Kidney capillary endothelial cell (primary cell): Measurements from ENCODE around the gene SDR9C7.
"Not testable (repeated sequence)": the region's sequence is repeated elsewhere in the genome, so short reads cannot be mapped to it uniquely, and the experiment has no call there.

Experiments used
- DNase-seq: peaks from one replicate; pipeline ENCODE4 v3.0.0-alpha.2; 2018; ENCODE audit warnings: low spot score

Gene SDR9C7

DNA sequence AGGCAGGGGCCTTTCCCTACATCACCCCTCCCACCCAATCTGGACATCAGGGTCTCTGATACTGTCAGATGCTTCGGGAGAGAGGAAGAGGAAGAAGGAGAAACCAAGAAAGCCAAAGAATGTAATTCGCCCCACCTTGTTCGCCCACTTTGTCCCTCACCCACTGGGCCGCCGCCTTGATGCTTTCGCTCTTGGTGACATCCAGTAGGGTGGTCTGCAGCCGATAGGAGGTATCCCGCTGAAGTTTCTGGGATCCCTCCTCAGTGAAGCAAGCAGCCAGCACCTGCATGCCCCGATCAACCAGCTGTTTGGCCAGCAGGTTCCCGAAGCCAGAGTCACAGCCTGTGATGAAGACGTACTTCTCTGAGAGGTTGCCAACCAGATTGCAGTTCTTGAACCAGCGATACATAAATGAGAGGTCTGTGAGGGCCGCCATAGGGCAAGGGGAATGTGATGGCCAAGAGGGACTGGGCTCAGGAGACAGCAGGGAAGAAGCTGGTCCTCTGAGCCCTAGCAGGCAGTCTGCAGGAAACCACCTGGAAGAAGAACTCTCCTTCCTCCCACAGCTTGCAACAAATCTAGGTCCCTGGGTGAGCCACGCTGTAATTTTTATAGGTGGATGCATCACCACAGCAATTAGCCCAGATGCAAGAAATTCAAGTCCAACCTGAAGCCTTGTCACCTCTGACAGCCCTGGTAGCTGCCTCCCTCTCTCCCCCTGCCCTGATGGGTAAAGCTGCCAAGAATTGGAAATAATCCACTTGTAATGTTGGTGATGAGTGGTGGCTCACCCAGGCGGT is at the start of gene SDR9C7:
Gene SDR9C7, minus strand, starts transcription at position 583 of the 800 bp plus-strand sequence. Its CDS starts 147 bp downstream, at position 436.
- DNase-seq: no peak

DNA sequence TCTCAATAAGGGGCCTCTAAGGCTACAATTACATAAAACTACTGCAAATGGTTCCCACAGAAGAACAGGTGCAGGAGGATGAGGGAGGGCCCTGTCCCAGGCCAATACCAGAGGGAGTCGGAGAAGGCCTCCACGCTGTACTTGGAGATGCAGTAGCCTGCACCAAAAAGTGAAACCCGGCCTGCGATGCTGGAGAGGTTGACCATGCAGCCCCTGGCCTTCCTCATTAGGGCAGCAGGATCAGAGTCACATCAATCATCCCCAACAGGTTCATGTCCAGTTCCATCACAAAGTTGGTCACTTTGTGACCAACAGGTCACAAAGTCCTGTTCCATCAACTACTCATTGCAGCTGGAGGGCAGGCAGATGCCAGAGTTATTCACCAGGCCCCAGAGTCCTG is 49.2 kb upstream of the SDR9C7 start:
- no peak for DNase-seq

DNA sequence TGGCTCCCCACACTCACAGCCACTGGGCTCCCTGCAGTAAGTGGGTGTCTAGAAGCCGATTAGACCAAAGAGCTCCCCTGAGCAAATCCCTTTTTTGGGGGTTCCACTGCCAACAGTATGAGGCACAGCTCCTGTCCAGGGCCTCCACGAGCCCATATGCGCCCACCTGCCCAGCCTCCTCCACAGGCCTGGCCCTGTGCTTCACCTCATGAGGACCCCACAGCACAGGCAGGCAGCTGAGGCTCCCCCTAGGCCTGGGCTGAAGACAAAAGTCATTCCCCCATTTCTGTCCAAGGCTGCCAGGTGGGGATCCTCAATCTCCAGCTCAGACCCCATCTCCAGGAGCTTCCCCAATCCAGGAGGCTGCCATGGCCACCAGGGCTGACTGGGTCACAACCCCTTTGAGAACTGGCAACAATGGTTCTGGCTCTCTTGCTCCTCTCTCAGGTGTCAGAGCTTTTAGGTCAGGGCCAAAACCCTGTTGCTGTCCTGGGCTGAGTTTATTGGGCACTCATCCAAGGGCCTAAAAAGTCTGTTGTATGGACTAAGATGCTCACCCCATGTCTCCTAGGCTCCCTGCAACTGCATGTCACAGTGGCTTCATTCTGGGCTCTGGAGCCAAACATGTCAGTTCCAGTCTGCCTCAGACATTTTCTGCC is 48.5 kb upstream of the SDR9C7 start:
- DNase-seq: not testable (repeated sequence)

DNA sequence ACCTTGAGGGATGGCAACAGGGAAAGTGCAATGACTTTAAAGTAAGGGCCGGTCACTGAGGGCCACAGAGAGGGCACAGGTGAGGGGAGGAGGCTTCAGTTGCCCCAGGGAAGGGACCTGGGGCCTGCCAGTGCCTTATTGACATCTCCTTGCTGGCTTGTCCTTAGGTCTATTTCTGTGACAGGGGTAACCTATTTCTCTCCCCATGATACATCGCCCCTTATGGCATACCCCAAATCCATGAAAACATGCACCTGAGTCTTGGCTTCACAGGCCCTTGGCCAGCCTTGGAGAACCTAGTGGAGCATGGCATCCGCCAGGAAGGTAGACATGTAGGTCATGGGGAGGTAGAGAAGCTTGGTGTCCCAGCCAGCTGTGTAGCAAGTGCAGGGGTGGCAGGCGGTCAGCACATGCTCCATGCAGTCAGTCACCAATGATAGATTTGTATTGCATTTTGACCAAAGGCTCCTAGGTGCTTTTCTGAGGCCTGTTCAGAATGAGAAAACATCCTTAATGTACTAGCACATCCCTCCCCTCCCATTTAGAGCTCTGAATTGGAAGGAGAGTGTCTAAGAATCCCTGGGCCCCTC is 46.8 kb upstream of the SDR9C7 start:
- no peak for DNase-seq

DNA sequence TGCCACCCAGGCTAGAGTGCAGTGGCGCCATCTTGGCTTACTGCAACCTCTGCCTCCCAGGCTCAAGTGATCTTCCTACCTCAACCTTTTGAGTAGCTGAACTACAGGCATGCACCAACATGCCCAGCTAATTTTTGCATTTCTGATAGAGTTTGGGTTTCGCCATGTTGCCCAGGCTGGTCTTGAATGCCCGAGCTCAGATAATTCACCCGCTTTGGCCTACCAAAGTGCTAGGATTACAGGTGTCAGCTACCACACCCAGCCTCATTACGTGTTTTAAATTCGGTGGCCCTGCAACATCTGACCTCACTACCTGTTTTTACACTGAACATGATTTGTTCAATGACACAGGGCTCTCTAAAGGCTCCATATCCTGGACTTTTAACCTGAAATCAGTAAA is 46.1 kb upstream of the SDR9C7 start:
- no peak for DNase-seq

DNA sequence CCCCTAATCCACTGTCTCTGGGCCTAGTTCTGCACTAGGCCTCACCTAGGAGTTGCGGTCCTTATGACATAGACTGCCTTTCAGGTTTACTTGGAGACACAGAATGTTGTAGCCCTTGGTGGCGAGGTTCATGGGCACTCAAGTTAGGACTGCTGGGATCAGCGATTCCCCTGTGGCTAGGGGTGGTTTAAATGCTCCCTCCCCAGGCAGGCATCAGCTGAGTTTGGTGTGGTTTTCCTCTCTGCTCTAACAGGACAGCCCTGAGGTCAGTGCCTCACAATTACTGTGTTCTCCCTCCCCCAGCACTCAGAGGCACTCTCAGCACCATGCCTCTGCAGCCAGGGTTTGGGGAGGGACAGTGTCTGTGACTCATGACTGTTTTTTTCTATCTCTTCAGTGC is 45.4 kb upstream of the SDR9C7 start:
- no peak for DNase-seq

DNA sequence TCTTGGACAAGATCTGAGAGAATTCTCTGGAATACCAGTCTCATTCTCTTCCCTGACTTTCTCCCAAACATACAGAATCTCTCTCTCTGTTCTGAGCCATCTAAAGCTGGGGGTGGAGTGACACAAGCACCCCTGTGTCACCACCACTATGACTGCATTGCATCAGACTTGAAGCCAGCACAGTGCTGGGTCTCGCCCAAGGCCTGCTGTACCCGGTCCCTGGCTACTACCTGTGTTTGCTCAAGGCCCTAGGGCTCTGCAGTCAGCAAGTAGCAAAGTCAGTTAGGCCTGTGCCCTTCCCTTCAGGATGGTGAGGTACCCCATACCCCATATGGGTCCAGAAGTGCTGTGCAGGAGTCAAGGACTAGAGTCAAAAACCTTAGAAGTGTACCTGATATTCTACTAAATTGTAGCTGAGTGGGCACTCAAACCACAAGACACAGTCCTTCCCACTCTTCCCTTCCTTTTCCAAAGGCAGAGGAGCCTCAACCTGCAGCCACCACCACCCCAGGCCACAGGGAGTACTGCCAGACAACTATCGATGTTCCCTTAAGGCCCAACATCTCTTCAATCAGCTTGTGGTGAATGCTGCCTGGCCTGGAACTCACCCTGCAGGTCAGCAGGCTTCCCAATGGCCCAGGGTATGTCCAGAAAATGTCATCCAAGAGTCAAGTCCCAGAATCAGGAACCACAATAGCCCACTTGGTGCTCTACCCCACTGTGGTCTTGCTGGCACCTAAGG is 44.4 kb upstream of the SDR9C7 start:
- no peak for DNase-seq

DNA sequence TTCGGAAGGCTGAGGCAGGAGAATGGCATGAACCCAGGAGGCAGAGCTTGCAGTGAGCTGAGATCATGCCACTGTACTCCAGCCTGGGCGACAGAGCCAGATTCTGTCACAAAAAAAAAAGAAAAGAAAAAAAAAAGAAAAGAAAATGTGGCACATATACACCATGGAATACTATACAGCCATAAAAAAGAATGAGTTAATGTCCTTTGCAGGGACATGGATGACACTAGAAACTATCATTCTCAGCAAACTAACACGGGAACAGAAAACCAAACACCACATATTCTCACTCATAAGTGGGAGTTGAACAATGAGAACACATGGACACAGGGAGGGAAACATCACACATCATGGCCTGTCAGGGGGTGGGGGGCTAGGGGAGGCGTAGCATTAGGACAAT is 43.2 kb upstream of the SDR9C7 start:
- not testable (repeated sequence) for DNase-seq

DNA sequence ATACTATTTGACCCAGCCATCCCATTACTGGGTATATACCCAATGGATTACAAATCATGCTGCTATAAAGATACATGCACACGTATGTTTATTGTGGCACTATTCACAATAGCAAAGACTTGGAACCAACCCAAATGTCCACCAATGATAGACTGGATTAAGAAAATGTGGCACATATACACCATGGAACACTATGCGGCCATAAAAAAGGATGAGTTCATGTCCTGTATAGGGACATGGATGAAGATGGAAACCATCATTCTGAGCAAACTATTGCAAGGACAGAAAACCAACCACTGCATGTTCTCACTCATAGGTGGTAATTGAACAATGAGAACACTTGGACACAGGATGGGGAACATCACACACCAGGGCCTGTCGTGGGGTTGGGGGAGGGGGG is 40.0 kb upstream of the SDR9C7 start:
- not testable (repeated sequence) for DNase-seq

DNA sequence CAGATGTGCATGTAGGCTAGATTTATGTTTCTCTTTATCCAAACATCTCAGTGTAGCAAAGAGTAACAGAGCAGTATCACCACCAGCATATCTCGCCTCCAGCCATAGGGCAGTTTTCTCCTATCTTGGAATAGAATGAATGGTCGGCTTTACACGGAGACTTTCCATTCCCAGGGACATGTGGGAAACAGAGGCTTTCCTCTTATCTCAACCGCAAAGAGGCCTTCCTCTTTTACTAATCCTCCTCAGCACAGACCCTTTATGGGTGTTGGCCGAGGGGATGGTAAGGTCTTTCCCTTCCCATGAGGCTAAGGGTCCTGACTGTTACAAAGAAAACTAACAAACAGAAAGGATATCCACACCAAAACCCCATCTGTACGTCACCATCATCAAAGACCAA is 34.7 kb upstream of the SDR9C7 start:
- DNase-seq: not testable (repeated sequence)

DNA sequence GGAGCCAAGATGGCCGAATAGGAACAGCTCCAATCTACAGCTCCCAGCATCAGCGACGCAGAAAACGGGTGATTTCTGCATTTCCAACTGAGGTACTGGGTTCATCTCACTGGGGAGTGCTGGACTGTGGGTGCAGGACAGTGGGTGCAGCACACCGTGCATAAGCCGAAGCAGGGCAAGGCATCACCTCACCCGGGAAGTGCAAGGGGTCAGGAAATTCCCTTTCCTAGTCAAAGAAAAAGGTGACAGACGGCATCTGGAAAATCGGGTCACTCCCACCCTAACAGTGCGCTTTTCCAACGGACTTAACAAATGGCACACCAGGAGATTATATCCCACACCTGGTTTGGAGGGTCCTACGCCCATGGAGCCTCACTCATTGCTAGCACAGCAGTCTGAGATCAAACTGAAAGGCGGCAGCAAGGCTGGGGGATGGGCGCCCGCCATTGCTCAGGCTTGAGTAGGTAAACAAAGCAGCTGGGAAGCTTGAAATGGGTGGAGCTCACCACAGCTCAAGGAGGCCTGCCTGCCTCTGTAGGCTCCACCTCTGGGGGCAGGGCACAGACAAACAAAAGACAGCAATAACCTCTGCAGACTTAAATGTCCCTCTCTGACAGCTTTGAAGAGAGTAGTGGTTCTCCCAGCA is 31.9 kb upstream of the SDR9C7 start:
- not testable (repeated sequence) for DNase-seq

DNA sequence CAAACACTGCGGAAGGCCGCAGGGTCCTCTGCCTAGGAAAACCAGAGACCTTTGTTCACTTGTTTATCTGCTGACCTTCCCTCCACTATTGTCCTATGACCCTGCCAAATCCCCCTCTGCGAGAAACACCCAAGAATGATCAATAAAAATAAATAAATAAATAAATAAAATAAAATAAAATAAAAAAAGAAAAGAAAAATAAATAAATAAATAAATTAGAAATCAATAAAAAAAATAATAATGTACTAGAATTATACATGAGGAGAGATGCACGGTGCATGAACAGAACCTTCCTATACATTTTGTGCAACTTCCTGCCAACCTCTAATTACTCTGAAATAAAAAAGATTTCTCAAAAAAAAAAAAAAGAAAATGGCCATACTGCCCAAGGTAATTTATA is 30.9 kb upstream of the SDR9C7 start:
- DNase-seq: not testable (repeated sequence)

DNA sequence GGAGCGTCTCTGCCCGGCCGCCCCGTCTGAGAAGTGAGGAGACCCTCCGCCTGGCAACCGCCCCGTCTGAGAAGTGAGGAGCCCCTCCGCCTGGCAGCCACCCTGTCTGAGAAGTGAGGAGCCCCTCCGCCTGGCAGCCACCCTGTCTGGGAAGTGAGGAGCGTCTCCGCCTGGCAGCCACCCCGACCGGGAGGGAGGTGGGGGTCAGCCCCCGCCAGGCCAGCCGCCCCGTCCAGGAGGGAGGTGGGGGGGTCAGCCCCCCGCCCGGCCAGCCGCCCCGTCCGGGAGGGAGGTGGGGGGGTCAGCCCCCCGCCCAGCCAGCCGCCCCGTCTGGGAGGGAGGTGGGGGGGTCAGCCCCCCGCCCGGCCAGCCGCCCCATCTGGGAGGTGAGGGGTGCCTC is 29.3 kb upstream of the SDR9C7 start:
- not testable (repeated sequence) for DNase-seq

DNA sequence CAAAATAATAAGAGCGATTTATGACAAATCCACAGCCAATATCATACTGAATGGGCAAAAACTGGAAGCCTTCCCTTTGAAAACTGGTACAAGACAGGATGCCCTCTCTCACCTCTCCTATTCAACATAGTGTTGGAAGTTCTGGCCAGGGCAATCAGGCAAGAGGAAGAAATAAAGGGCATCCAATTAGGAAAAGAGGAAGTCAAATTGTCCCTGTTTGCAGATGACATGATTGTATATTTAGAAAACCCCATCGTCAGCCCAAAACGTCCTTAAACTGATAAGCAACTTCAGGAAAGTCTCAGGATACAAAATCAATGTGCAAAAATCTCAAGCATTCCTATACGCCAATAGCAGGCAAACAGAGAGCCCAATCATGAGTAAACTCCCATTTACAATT is 28.0 kb upstream of the SDR9C7 start:
- not testable (repeated sequence) for DNase-seq

DNA sequence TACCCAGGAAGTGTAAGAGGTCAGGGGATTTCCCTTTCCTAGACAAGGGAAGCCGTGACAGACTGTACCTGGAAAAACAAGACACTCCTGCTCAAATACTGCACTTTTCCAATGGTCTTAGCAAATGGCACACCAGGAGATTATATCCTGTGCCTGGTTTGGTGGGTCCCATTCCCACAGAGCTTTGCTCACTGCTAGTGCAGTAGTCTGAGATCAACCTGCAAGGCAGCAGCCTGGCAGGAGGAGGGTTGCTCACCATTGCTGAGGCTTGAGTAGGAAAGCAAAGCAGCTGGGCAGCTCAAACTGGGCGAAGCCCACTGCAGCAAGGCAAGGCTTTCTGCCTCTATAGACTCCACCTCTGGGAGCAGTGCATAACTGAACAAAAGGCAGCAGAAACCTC is 24.2 kb upstream of the SDR9C7 start:
- no peak for DNase-seq

DNA sequence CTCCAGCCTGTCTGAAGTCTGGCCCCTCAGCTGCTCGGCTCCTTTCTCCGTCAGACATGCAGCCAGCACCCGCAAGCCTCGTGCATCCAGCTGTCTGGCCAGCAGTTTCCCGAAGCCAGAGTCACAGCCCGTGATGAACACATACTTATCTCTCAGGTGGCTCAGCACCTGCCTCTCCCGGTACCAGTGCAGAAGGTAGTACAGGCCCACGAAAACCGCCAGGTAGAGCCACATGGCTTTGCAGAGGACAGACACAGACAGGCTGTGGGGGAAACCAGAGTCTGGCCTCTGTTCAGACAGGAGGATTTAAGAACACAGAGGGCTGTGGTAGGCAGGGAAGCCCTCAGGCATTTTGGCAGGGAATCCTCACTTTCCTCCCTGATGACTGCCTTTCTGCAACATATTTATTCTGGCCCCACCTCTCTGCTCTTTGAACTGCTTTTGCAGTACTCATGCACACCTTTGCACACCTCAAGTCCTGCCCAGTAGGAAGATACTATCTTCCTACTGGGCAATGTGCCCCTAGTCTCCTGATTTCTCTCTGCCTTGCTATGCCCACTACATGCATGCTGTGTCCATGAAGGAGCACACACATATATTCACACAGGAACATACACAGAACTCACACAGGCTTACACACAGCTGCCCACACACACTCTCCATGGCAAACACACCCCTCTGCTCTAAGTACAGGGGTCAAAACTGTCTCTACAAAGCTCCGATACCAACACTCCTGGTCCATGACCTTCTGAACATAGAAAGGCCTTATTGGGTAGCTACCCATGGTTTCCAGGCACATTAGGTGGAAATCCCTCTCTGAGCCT is 23.2 kb upstream of the SDR9C7 start, which contains the start of gene RDH16:
Gene RDH16, minus strand, starts transcription at position 380 of the 824 bp plus-strand sequence. Its CDS starts 146 bp downstream, at position 234.
- DNase-seq: no peak

DNA sequence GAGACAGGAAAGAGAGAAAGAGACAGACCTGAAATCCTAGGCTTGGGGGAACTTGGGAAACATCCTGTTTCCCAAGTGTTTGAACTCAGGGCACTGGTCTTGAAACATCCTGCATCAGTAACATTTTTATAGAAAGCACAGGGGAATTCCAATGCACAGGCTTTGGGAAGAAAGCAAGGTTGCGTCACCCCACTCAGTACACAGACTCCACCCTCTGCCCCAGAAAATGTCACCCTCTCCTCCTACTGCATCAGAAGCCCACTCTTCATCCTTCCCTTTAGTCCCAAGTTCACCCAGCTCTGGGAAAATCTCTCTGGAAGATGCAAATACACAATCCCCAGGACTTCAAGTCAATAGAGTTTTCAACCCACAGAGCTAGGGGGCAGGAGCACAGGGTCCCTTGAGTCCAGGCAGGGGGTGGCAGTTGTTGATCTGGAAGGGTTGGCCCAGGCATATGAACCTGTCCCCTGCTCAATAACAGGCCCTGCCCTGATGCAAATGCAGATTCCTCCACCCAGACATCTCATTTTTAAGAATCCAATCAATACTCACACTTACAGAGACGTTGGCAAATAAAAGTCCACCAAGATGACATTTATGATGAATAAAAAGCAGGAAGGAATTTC is 21.5 kb upstream of the SDR9C7 start:
- no peak for DNase-seq

DNA sequence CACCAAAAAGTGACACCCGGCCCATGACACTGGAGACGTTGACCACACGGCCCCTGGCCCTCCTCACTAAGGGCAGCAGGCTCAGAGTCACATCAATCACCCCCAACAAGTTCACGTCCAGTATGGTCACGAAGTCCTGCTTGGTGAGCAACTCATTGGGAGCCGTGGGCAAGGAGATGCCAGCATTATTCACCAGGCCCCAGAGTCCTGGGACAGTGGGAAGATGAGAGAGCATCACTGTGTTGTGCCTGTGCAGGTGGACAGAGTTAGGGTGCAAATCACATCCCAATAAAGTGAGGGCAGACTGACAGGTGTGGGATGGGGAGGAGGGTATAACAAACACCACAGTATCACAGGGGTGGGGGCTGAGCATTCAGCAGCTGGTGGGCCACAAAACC is 20.7 kb upstream of the SDR9C7 start:
- DNase-seq: no peak

DNA sequence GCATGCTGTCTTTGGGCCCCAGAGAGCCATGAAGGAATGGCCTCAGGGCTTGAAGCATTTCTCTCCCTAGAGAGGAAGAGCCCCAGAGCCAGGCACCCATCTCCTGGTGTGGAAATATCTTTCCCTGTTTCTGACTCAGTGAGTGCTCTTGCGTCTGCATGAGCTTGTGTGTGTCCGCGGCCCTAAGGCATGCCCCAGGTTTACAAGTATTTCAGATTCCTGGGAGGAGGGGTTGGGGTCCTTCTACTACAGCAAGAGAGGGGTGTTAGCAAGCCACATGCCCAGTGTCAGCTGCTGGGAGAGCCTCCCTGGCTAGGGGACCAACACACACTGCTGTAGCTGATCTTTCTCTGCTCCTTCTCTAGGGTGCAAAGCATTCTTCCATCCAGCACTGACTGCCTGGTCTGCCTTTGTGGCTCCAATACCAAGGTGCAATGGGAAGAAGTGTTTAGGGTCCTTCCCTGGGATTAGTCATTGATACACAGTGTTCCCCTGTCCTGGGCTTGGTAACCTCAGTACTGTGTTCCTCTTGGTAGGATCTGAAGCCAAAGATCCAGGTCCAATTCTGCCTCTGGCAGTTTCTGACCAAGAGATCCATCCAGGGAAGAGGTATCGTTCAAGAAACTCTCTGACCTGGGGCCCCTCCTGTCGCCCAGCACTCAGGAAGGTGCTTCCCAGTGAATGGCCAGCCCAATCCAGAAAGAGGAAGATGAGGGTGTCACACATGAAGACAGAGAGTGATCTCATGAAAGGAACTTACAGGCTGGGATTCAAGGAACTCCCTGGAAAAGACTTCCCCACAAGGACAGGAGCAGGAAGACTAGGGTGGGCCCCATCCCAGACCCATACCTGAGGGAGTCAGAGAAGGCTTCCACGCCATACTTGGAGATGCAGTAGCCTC is 20.1 kb upstream of the SDR9C7 start:
- no peak for DNase-seq
